ENCODE data around the gene PTPRS.
A peak's percentile ranks its signal among the peaks of the same experiment; 100 is the strongest.
"Not testable (repeated sequence)": the region's sequence is repeated elsewhere in the genome, so short reads cannot be mapped to it uniquely, and the experiment has no call there.

The PTPRS gene

GRCh38 chr19:5340637-5341447 lies at the start of gene PTPRS:
Gene PTPRS (minus strand): TSS chr19:5340812. CDS start chr19:5286140, 54,672 bp downstream.
- DNase-seq = peak; percentile 69

- no peak for DNase-seq
Observed at GRCh38 chr19:5389353-5389752, 48.7 kb upstream of the PTPRS start.

- DNase-seq = no peak
Observed at GRCh38 chr19:5387472-5387871, 46.9 kb upstream of the PTPRS start.

GRCh38 chr19:5386841-5387240 lies 46.2 kb upstream of the PTPRS start:
- DNase-seq = no peak

GRCh38 chr19:5381197-5381596 lies 40.6 kb upstream of the PTPRS start:
- not testable (repeated sequence) for DNase-seq

- no peak for DNase-seq
Observed at GRCh38 chr19:5380215-5380919, 39.8 kb upstream of the PTPRS start.

- DNase-seq = no peak
Observed at GRCh38 chr19:5376928-5377327, 36.3 kb upstream of the PTPRS start.

GRCh38 chr19:5372572-5373200 lies 32.1 kb upstream of the PTPRS start:
- no peak for DNase-seq

GRCh38 chr19:5369962-5370367 lies 29.4 kb upstream of the PTPRS start:
- DNase-seq = peak; percentile 64

- no peak for DNase-seq
Observed at GRCh38 chr19:5369304-5369703, 28.7 kb upstream of the PTPRS start.

GRCh38 chr19:5367530-5368133 lies 27.0 kb upstream of the PTPRS start:
- DNase-seq = no peak

GRCh38 chr19:5365905-5366304 lies 25.3 kb upstream of the PTPRS start:
- no peak for DNase-seq

GRCh38 chr19:5364674-5365073 lies 24.1 kb upstream of the PTPRS start:
- no peak for DNase-seq

- not testable (repeated sequence) for DNase-seq
Observed at GRCh38 chr19:5361839-5362238, 21.2 kb upstream of the PTPRS start.

- DNase-seq = no peak
Observed at GRCh38 chr19:5361407-5361806, 20.8 kb upstream of the PTPRS start.

GRCh38 chr19:5360003-5360780 lies 19.6 kb upstream of the PTPRS start:
- no peak for DNase-seq

- no peak for DNase-seq
Observed at GRCh38 chr19:5358173-5358800, 17.7 kb upstream of the PTPRS start.

GRCh38 chr19:5357584-5357983 lies 17.0 kb upstream of the PTPRS start:
- DNase-seq = no peak

- DNase-seq = no peak
Observed at GRCh38 chr19:5356918-5357317, 16.3 kb upstream of the PTPRS start.

GRCh38 chr19:5356428-5356827 lies 15.8 kb upstream of the PTPRS start:
- no peak for DNase-seq

- no peak for DNase-seq
Observed at GRCh38 chr19:5355693-5356092, 15.1 kb upstream of the PTPRS start.

GRCh38 chr19:5355076-5355475 lies 14.5 kb upstream of the PTPRS start:
- DNase-seq = no peak
